Smooth muscle cell of bladder (primary cell): ENCODE measurements around the gene HTR2B. TPM values are rescaled to one million over a fixed set of nuclear protein-coding genes. Genes with fewer than 3 reads are reported as not detected.

Experiments
- total RNA-seq: library from RNA; depleted of rRNA; stranded (reverse); fragments of >200 nt; gene quantifications from 2 replicates; pipeline ENCODE4 v1.2.3, GENCODE V29; 2014

The HTR2B gene
- 6.0 and 10.8 TPM in 2 replicates for total RNA-seq

GRCh38 chr2:231124838-231125568, at the start of gene HTR2B:
Gene HTR2B (minus strand): TSS chr2:231125042. CDS start chr2:231123764, 1,278 bp downstream.

Other genes with a start within 250 kb of the HTR2B start
- not detected in 2 replicates for gene GPR55, start 199.8 kb downstream of the HTR2B start, total RNA-seq
- gene SPATA3, start 128.9 kb downstream of the HTR2B start, total RNA-seq: not detected in 2 replicates
- gene C2orf72, start 87.5 kb downstream of the HTR2B start, total RNA-seq: under 0.01 and 0.83 TPM in 2 replicates
- gene PSMD1, start 68.2 kb downstream of the HTR2B start, total RNA-seq: 127 and 136 TPM in 2 replicates
- 55.5 and 72.9 TPM in 2 replicates for gene ARMC9, start 73.6 kb upstream of the HTR2B start, total RNA-seq